HG03175 (cell line): ENCODE measurements around the gene CACNA1B.
"Not testable (repeated sequence)": the region's sequence is repeated elsewhere in the genome, so short reads cannot be mapped to it uniquely, and the experiment has no call there.

Source experiments
- ATAC-seq: cut with Tn5 transposase; IDR thresholded peaks from one replicate; pipeline ENCODE4 v1.9.1; 2021; ENCODE audit warnings: mild to moderate bottlenecking, moderate library complexity; ENCODE audit not compliant: unreplicated experiment

The CACNA1B gene

GRCh38 chr9:137865581-137866145, 11.9 kb upstream of the CACNA1B start:
- no peak for ATAC-seq

- no peak for ATAC-seq
Measured at GRCh38 chr9:137866226-137867141, 11.1 kb upstream of the CACNA1B start.

- ATAC-seq, result no peak
Measured at GRCh38 chr9:137870432-137870831, 7.2 kb upstream of the CACNA1B start.

DNA sequence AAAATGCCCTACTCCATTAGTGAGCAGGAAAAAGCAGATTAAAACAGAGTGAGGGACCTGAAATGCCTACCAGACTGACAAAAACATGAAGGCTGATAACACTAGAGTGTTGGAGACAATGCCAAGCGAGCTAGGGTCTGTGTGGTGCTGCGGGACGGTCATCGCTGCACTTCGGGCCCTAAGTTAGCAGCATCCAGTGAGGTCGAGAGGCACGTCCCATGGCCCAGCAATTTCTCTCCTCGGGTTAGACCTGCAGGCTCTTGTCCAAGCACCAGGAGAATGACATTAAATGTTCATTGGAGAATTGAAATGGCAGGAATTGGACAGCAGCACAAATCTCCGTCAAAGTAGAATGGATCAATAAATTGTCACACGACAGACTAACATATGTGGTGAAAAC, 5.3 kb upstream of the CACNA1B start:
- ATAC-seq, result no peak

GRCh38 chr9:137873408-137873807, 4.2 kb upstream of the CACNA1B start:
- no peak for ATAC-seq

DNA sequence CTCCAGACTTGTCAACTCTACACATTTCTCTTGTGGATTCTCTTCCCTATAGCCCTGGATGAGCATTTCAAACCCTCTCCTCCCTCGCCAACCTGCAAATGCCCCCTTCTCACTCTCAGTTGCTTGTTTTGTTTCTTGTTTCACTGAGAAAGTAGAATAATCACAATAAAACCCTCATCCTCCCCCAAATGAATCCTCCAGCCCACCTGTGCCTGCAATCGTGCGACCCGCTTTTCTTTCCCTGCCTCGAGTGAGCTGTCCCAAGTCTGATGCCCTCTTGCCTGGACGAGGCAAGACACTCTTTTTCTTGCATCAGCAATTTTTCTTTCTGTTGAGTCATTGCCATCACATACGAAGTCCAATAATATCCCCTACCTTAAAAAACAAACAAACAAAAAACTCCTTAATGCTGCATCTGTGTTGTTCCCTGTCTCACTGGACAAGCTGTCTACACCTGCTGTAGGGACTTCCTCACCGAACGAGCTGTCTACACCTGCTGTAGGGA, 3.7 kb upstream of the CACNA1B start:
- no peak for ATAC-seq

- no peak for ATAC-seq
Measured at GRCh38 chr9:137875354-137875753, 2.2 kb upstream of the CACNA1B start.

- no peak for ATAC-seq
Measured at GRCh38 chr9:137875846-137876245, 1.7 kb upstream of the CACNA1B start.

DNA sequence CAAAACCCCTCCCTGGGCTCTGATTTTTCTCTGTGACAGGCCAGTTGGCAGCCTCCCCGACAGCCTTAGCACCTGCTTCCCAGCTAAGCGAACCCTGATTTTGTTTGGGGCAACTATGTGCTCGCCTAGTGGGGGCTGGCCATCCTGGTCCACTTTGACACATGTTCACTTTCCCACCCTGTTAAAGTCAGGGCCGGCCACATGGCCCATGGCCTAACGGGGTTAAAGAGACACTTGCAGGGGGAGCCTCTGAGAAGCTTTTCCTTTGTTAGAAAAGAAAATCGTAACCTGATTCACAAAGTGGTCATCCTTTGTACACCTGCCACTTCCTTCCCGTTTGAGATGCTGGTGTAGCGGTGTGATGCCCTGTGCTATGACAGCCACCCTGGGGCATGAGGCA, 1.3 kb upstream of the CACNA1B start:
- no peak for ATAC-seq

- ATAC-seq, result no peak
Measured at GRCh38 chr9:137876781-137877386, 698 bp upstream of the CACNA1B start.

- no peak for ATAC-seq
Measured at GRCh38 chr9:137878146-137878941, 762 bp downstream of the CACNA1B start.

- ATAC-seq, result no peak
Measured at GRCh38 chr9:137879052-137879451, 1.5 kb downstream of the CACNA1B start.

- ATAC-seq, result no peak
Measured at GRCh38 chr9:137879566-137880150, 2.1 kb downstream of the CACNA1B start.

GRCh38 chr9:137880160-137880975, 2.8 kb downstream of the CACNA1B start:
- no peak for ATAC-seq

DNA sequence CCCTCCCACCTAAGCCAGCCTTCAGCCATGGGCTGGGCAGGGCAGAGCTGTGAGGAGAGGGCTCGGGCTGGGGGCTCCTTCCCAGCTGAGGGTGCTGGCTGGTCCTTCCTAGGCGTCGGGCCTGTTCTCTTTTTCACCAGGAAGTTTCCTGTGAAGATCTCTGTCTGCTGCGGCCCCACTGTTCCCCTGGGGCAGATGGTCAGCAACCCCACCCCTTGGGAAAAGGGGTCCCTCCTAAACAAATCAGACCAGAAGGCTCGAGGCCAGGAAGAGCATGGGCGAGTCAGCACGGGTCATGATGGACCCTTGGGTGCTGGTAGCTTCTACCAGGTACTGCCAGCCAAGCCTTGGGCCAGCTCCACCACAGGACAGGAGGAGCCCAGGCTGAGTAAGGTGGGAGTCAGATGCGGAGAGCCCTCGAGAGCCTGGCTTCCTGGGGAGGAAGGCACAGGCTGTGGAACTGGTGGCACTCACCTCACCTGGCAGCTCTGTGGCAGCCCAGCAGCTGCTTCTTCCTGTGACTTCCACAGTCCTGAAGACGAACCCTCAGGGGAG, 3.5 kb downstream of the CACNA1B start:
- no peak for ATAC-seq

DNA sequence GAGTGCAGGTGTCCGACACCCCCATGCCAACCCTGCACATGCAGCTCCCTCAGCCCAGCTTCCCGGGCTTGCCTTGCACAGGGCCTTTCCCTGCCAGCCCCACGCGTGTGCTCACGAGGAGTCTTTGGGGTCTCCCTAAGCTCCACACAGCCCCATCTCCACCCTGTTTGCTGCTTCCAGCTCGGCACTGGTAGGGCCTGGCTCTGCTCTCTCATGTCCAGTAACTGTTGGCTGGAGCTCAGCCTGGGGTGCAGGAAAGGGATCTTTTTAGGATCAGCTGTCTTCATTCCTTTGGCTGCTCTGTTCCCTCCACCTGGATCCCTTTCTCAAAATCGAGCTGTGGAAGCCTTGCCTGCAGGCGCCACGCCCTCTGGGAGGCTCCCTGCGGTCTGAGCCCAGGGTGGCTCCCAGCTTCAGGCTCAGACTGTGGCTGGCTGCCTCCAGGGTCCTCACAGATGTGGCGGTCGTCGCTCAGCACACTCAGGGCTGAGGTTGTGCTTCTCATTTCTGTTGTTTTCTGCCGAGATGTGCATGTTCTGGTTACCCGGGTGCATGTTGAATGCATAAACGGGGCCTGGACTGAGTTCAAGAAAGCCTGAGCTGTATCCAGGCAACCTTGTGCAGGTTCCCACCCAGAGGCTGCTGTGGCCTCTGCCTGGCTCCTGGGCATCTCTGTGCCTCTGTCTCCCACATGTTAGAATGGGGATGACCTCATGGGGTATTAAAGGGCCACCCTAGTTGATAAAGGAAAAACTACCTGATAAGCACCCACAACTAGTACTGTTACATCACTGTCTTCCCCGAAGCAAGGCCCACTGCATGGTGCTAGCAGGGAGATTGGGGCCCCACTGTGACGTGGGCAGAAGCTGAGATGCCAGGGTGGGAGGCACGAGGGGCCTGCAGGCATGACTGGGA, 4.3 kb downstream of the CACNA1B start:
- no peak for ATAC-seq

DNA sequence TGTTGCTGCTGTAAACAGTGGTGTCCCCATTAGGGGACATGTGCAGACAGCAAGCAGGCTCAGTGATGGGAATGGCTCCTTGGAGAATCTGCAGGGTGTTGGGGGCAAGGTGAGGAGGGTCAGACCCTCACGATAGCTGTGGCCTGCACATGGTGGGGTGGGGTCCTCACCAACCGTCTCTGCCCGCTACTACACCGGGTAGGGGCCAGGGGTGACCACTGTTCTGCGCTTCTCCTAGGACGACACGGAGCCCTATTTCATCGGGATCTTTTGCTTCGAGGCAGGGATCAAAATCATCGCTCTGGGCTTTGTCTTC, 4.9 kb downstream of the CACNA1B start:
- ATAC-seq, result no peak

DNA sequence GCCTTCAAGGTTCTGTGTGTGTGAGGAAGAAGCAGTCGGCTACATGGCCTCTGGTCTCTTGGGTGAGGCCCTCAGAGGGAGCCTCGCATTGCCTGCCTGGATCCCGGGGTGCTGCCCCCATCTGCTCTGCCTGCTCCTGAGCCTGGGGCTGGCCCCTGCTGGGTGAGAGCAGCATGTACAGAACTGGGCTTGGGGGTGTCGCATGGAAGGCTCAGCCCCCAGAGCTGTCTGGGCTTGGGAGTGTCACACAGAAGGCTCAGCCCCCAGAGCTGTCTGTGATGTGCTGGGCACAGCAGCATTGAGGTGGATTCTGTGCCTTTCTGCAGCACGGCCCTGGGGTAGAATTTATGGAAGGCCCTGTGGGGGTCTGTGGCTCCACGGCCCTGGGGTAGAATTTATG, 6.4 kb downstream of the CACNA1B start:
- not testable (repeated sequence) for ATAC-seq

- not testable (repeated sequence) for ATAC-seq
Measured at GRCh38 chr9:137884547-137884946, 7.0 kb downstream of the CACNA1B start.
